Endothelial cell (in vitro differentiated cells): ENCODE results near the gene FBXL14. TPM values are rescaled to one million over a fixed set of nuclear protein-coding genes. Genes with fewer than 3 reads are reported as not detected.

Source experiments
- DNase-seq: peaks from one replicate; pipeline ENCODE4 v3.0.0; 2021; ENCODE audit warnings: low spot score
- H3K27ac Mint-ChIP-seq: one replicate; pipeline ENCODE4 v1.8.0; 2021; ENCODE audit warnings: mixed read lengths, inconsistent platforms; ENCODE audit not compliant: unreplicated experiment
- H3K27me3 Mint-ChIP-seq: one replicate; pipeline ENCODE4 v1.8.0; 2021; ENCODE audit warnings: mild to moderate bottlenecking, moderate library complexity, mixed read lengths, inconsistent platforms; ENCODE audit not compliant: unreplicated experiment
- H3K36me3 Mint-ChIP-seq: one replicate; pipeline ENCODE4 v1.8.0; 2021; ENCODE audit warnings: mild to moderate bottlenecking, low read depth, mixed read lengths, inconsistent platforms; ENCODE audit not compliant: unreplicated experiment
- H3K4me1 Mint-ChIP-seq: one replicate; pipeline ENCODE4 v1.8.0; 2021; ENCODE audit warnings: mild to moderate bottlenecking, mixed read lengths, inconsistent platforms; ENCODE audit not compliant: unreplicated experiment
- H3K4me3 Mint-ChIP-seq: one replicate; pipeline ENCODE4 v1.8.0; 2021; ENCODE audit warnings: mild to moderate bottlenecking, mixed read lengths, inconsistent platforms; ENCODE audit not compliant: unreplicated experiment
- H3K9me3 Mint-ChIP-seq: one replicate; pipeline ENCODE4 v1.8.0; 2021; ENCODE audit warnings: mixed read lengths, inconsistent platforms; ENCODE audit not compliant: unreplicated experiment
- total RNA-seq: library from RNA; stranded (reverse); fragmentation: NEBNext Ultra II Directional; extraction: Animal tissue kit (Norgen Biotek cat#: 25700); gene quantifications from one replicate; pipeline ENCODE4 v1.2.1, GENCODE V29; 2021; ENCODE audit not compliant: unreplicated experiment
- TF ChIP-seq, protein P1 (sequence below): fragments of 200-600 bp; sonication (generic); IDR thresholded peaks from one replicate; pipeline ENCODE4 v1.5.0; 2021; ENCODE audit warnings: antibody characterized with exemption; ENCODE audit not compliant: unreplicated experiment

The FBXL14 gene
- total RNA-seq, 1 donor from 2014 or later, result 14.7 TPM

- peaks cover 4% of the 10 kb centered on the region for H3K4me1 Mint-ChIP-seq
- no peak overlapping the region for H3K4me3 Mint-ChIP-seq
- no peaks in the 10 kb centered on the region for H3K9me3 Mint-ChIP-seq
- TF ChIP-seq, protein P1, sequence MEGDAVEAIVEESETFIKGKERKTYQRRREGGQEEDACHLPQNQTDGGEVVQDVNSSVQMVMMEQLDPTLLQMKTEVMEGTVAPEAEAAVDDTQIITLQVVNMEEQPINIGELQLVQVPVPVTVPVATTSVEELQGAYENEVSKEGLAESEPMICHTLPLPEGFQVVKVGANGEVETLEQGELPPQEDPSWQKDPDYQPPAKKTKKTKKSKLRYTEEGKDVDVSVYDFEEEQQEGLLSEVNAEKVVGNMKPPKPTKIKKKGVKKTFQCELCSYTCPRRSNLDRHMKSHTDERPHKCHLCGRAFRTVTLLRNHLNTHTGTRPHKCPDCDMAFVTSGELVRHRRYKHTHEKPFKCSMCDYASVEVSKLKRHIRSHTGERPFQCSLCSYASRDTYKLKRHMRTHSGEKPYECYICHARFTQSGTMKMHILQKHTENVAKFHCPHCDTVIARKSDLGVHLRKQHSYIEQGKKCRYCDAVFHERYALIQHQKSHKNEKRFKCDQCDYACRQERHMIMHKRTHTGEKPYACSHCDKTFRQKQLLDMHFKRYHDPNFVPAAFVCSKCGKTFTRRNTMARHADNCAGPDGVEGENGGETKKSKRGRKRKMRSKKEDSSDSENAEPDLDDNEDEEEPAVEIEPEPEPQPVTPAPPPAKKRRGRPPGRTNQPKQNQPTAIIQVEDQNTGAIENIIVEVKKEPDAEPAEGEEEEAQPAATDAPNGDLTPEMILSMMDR, result no peak
- no peaks in the 10 kb centered on the region for H3K27me3 Mint-ChIP-seq
- DNase-seq, result no peak
- H3K27ac Mint-ChIP-seq, result no peak overlapping the region
- H3K36me3 Mint-ChIP-seq, result no peaks in the 10 kb centered on the region
Measured at GRCh38 chr12:1614360-1614759, 20.0 kb upstream of the FBXL14 start.

- no peak overlapping the region for H3K27ac Mint-ChIP-seq
- no peaks in the 10 kb centered on the region for H3K4me1 Mint-ChIP-seq
- no peak for DNase-seq
- H3K9me3 Mint-ChIP-seq, result no peaks in the 10 kb centered on the region
- H3K4me3 Mint-ChIP-seq, result no peak overlapping the region
- H3K36me3 Mint-ChIP-seq, result no peaks in the 10 kb centered on the region
- TF ChIP-seq, protein P1, result no peak
- H3K27me3 Mint-ChIP-seq, result no peaks in the 10 kb centered on the region
Measured at GRCh38 chr12:1613860-1614259, 19.5 kb upstream of the FBXL14 start.

- TF ChIP-seq, protein P1, result no peak
- Mint-ChIP-seq H3K27me3 (no peaks in the 10 kb centered on the region), H3K36me3 (no peaks in the 10 kb centered on the region), H3K4me1 (no peaks in the 10 kb centered on the region), H3K9me3 (no peaks in the 10 kb centered on the region), H3K27ac (no peak overlapping the region), H3K4me3 (no peak overlapping the region)
- DNase-seq, result no peak
Measured at GRCh38 chr12:1611803-1612572, 17.6 kb upstream of the FBXL14 start.

GRCh38 chr12:1610072-1610643 is 15.8 kb upstream of the FBXL14 start:
- peaks cover 1% of the 10 kb centered on the region for H3K27me3 Mint-ChIP-seq
- H3K9me3 Mint-ChIP-seq, result no peaks in the 10 kb centered on the region
- DNase-seq, result no peak
- H3K4me3 Mint-ChIP-seq, result no peak overlapping the region
- H3K27ac Mint-ChIP-seq, result no peak overlapping the region
- TF ChIP-seq, protein P1, result no peak
- no peaks in the 10 kb centered on the region for H3K36me3 Mint-ChIP-seq
- H3K4me1 Mint-ChIP-seq, result peaks cover 8% of the 10 kb centered on the region

GRCh38 chr12:1608713-1609119 is 14.3 kb upstream of the FBXL14 start:
- Mint-ChIP-seq H3K4me1 (peaks cover 8% of the 10 kb centered on the region), H3K27ac (no peak overlapping the region)
- no peak for DNase-seq

More at GRCh38 chr12:1608713-1609119, 14.3 kb upstream of the FBXL14 start:
- Mint-ChIP-seq H3K9me3 (no peaks in the 10 kb centered on the region), H3K27me3 (peaks cover 3% of the 10 kb centered on the region), H3K36me3 (no peaks in the 10 kb centered on the region), H3K4me3 (no peak overlapping the region)
- TF ChIP-seq, protein P1, result no peak
